HepG2 (cell line): ENCODE measurements around the gene MYRIP. TPM values are rescaled to one million over a fixed set of nuclear protein-coding genes. Genes with fewer than 3 reads are reported as not detected.

Experiments
- ATAC-seq: fragments of 200-7000 bp; cut with Tn5 transposase; 3 replicates; pipeline ENCODE4 v1.9.1; 2020; ENCODE audit warnings: mild to moderate bottlenecking, moderate library complexity
- BruUV-seq: library from RNA; stranded (reverse); fragments of 400-500 nt; replicated peaks from 2 replicates; lab custom pipeline; 2021; lab: Mats Ljungman, UMichigan
- CTCF ChIA-PET: fragments of 300-600 bp; formaldehyde crosslinking; extraction: SDS; loops from one replicate; lab custom pipeline; 2021; ENCODE audit warnings: low total read pairs, inconsistent platforms, low intra/inter-chr PET ratio; lab: Yijun Ruan, JAX
- POLR2A ChIA-PET: fragments of 350-600 bp; sonication (Branson Sonifier 250); formaldehyde crosslinking; loops from one replicate; lab custom pipeline; 2020; ENCODE audit warnings: antibody characterized with exemption, inconsistent platforms; lab: Yijun Ruan, JAX
- DNase-seq: peaks from one replicate; pipeline ENCODE4 v3.0.0-alpha.2; 2015; ENCODE audit warnings: low spot score
- FAIRE-seq: peaks from 3 replicates; lab custom pipeline; 2011; peaks lifted over from hg19 to GRCh38; lab: Jason Lieb, UNC
- H2AFZ ChIP-seq: one replicate; pipeline ENCODE4 v1.6.1; 2011; ENCODE audit warnings: low read length, inconsistent platforms
- H3K27ac ChIP-seq: fragments of 300-600 bp; 3 replicates; pipeline ENCODE4 v1.8.0; 2011; ENCODE audit warnings: mixed run types, mild to moderate bottlenecking, mixed read lengths, low read length, inconsistent platforms; ENCODE audit not compliant: insufficient read depth; ENCODE audit errors: extremely low read length
- H3K27me3 ChIP-seq, 2 experiments: fragments of 200-600 bp in 1 of 2; 2 replicates in 1 of 2; 3 replicates in 1 of 2; pipeline versions ENCODE4 v1.6.0 to v1.8.0; 2011; ENCODE audit warnings: low read length in 2 of 2, mild to moderate bottlenecking in 2 of 2, moderate library complexity in 2 of 2, inconsistent platforms in 1 of 2; ENCODE audit not compliant: insufficient read depth in 2 of 2, control insufficient read depth in 1 of 2
- H3K36me3 ChIP-seq, 2 experiments: fragments of 200-600 bp in 1 of 2; replicated peaks in 1 of 2; 2 replicates in 1 of 2; 3 replicates in 1 of 2; pipeline versions ENCODE4 v1.5.1 to v1.8.0; 2011; ENCODE audit warnings: low read length in 2 of 2, inconsistent platforms in 1 of 2; ENCODE audit not compliant: insufficient read depth in 2 of 2, control insufficient read depth in 1 of 2
- H3K4me1 ChIP-seq: 2 replicates; pipeline ENCODE4 v1.5.1; 2012; ENCODE audit warnings: low read length, inconsistent platforms; ENCODE audit not compliant: insufficient read depth
- H3K4me2 ChIP-seq: 2 replicates; pipeline ENCODE4 v1.6.0; 2011; ENCODE audit warnings: low read depth, low read length, inconsistent platforms
- H3K4me3 ChIP-seq, 3 experiments: fragments of 200-600 bp in 1 of 3; sonication (generic), shearing (Covaris generic) in 1 of 3; replicated peaks in 1 of 3; 2 replicates each; pipeline ENCODE4 v1.5.1; 2011 to 2016; ENCODE audit warnings: low read length in 3 of 3, inconsistent platforms in 2 of 3, low read depth in 2 of 3, mild to moderate bottlenecking in 2 of 3, control low read depth in 1 of 3, mixed read lengths in 1 of 3; ENCODE audit not compliant: insufficient read depth in 1 of 3
- H3K79me2 ChIP-seq: one replicate; pipeline ENCODE4 v1.6.1; 2011; ENCODE audit warnings: low read length, inconsistent platforms; ENCODE audit not compliant: insufficient read depth
- H3K9ac ChIP-seq: 2 replicates; pipeline ENCODE4 v1.6.0; 2011; ENCODE audit warnings: mild to moderate bottlenecking, low read depth, low read length, inconsistent platforms; ENCODE audit not compliant: insufficient read depth
- H3K9me3 ChIP-seq: 2 replicates; pipeline ENCODE4 v1.5.1; 2012; ENCODE audit warnings: mild to moderate bottlenecking, low read length
- H4K20me1 ChIP-seq: 2 replicates; pipeline ENCODE4 v1.6.0; 2011; ENCODE audit warnings: inconsistent platforms, mild to moderate bottlenecking, low read length, moderate library complexity; ENCODE audit not compliant: insufficient read depth
- FOSL1 ChIP-seq: sonication (generic); formaldehyde crosslinking; IDR thresholded peaks from 2 replicates; pipeline ENCODE4 v1.9.0; 2021; ENCODE audit warnings: missing genetic modification reagents, borderline replicate concordance
- NCOA1 ChIP-seq: sonication (generic); formaldehyde crosslinking; IDR thresholded peaks from 2 replicates; pipeline ENCODE4 v1.9.0; 2021; ENCODE audit warnings: missing genetic modification reagents
- NFKBIZ ChIP-seq: IDR thresholded peaks from 2 replicates; pipeline ENCODE4 v1.6.1; 2018; ENCODE audit warnings: missing genetic modification reagents, missing compliant biosample characterization
- NR3C1 ChIP-seq: sonication (generic); formaldehyde crosslinking; IDR thresholded peaks from 2 replicates; pipeline ENCODE4 v1.4.0; 2020; ENCODE audit warnings: missing genetic modification reagents
- PPARG ChIP-seq: conservative IDR thresholded peaks from 2 replicates; pipeline ENCODE4 v1.6.1; 2016; ENCODE audit warnings: missing biosample characterization, missing genetic modification reagents
- SETDB1 ChIP-seq: sonication (generic); formaldehyde crosslinking; IDR thresholded peaks from 2 replicates; pipeline ENCODE4 v1.5.1; 2020; ENCODE audit warnings: missing genetic modification reagents, mild to moderate bottlenecking, borderline replicate concordance
- TMF1 ChIP-seq: sonication (generic); formaldehyde crosslinking; IDR thresholded peaks from 2 replicates; pipeline ENCODE4 v1.8.1; 2022; ENCODE audit warnings: low read depth, missing genetic modification reagents
- ZMYM2 ChIP-seq: sonication (generic); formaldehyde crosslinking; IDR thresholded peaks from 2 replicates; pipeline ENCODE4 v1.8.0; 2022; ENCODE audit warnings: mild to moderate bottlenecking, missing genetic modification reagents
- ZNF17 ChIP-seq: sonication (generic); formaldehyde crosslinking; IDR thresholded peaks from 2 replicates; pipeline ENCODE4 v1.5.0; 2020; ENCODE audit warnings: mild to moderate bottlenecking, missing genetic modification reagents
- ZNF230 ChIP-seq: sonication (generic); formaldehyde crosslinking; IDR thresholded peaks from 2 replicates; pipeline ENCODE4 v1.4.0; 2020; ENCODE audit warnings: mild to moderate bottlenecking, missing genetic modification reagents
- ZNF335 ChIP-seq: sonication (generic); formaldehyde crosslinking; IDR thresholded peaks from 2 replicates; pipeline ENCODE4 v1.4.0; 2020; ENCODE audit warnings: missing genetic modification reagents
- ZNF33A ChIP-seq: sonication (generic); formaldehyde crosslinking; IDR thresholded peaks from 2 replicates; pipeline ENCODE4 v1.5.1; 2020; ENCODE audit warnings: missing genetic modification reagents, mild to moderate bottlenecking, moderate library complexity, borderline replicate concordance
- ZNF484 ChIP-seq: sonication (generic); formaldehyde crosslinking; IDR thresholded peaks from 2 replicates; pipeline ENCODE4 v1.5.1; 2020; ENCODE audit warnings: mild to moderate bottlenecking, low read depth, missing genetic modification reagents, borderline replicate concordance
- ZNF556 ChIP-seq: sonication (generic); formaldehyde crosslinking; IDR thresholded peaks from 2 replicates; pipeline ENCODE4 v1.4.0; 2020; ENCODE audit warnings: mild to moderate bottlenecking, missing genetic modification reagents, borderline replicate concordance
- WGBS: methylation state at CpG from one replicate; pipeline ENCODE4 v1.1.6; 2017; ENCODE audit warnings: low lambda C conversion rate; 5-methylcytosine and 5-hydroxymethylcytosine counted together
- in situ Hi-C: cut with HindIII; loops from 2 replicates; pipeline ENCODE4 v1.10.0; 2017; ENCODE audit warnings: low pct_unique_long_range_greater_than_20kb; ENCODE audit not compliant: extremely low pct_ligation_motif_present
- intact Hi-C: fragments of 100-400 bp; cut with micrococcal nuclease; formaldehyde crosslinking; loops from one replicate; pipeline ENCODE4 v1.10.0; 2022; ENCODE audit not compliant: unreplicated experiment
- polyA plus RNA-seq, 8 experiments: library from polyadenylated mRNA; depleted of rRNA in 3 of 8; stranded (reverse) in 7 of 8; unstranded in 1 of 8; fragments of >200 nt; fragmentation: Illumina TruSeq in 4 of 8; extraction: Trizol in 4 of 8; gene quantifications; 2 replicates each; pipeline versions ENCODE4 v1.2.1 to v1.2.3, GENCODE V29; 2011 to 2016; ENCODE audit warnings: low read depth in 4 of 8, missing spikeins in 1 of 8, mixed read lengths in 1 of 8; ENCODE audit not compliant: insufficient read depth in 1 of 8
- total RNA-seq, 5 experiments: library from RNA; depleted of rRNA; stranded (reverse); fragments of >200 nt; fragmentation: Illumina TruSeq; extraction: Trizol; gene quantifications; 2 replicates each; pipeline ENCODE4 v1.2.3, GENCODE V29; 2016; ENCODE audit warnings: low read depth in 1 of 5
- TF ChIP-seq, protein P1 (sequence below): sonication (generic); formaldehyde crosslinking; IDR thresholded peaks from 2 replicates; pipeline ENCODE4 v1.4.0; 2020; ENCODE audit warnings: missing genetic modification reagents, borderline replicate concordance

The MYRIP gene
- total and polyA plus RNA-seq, 2 of the 13 experiments (the other 11 are each of a cell fraction or from before 2014, with no cell fraction given), result 0.64 to 0.84 TPM

DNA sequence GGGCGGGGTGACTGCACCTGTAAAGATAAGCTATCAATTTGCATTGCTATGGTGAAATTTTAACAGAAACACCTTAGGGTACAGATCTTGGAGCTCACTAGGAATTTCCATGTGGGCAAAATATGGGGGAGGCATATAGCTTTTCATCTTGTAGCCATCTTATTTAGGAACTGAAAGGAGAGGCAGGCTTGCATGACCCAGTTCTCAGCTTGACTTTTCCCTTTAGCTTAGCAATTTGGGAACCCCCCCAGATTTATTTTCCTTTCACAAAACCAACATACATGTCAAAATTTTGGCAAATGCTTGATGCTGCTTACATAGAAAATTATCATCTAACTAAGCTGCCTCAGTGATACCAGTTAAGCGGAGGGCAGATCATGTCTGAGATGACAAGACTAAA is 445.1 kb downstream of the MYRIP start:
- Histone ChIP-seq H3K9me3 (no peaks in the 10 kb centered on the region), H3K4me1 (no peaks in the 10 kb centered on the region), H3K4me3 (no peak overlapping the region), H3K9ac (no peak overlapping the region), H3K4me2 (no peak overlapping the region), H3K36me3 (no peaks in the 10 kb centered on the region), H4K20me1 (no peaks in the 10 kb centered on the region), H3K27ac (no peak overlapping the region), H2AFZ (no peak overlapping the region), H3K79me2 (no peaks in the 10 kb centered on the region), H3K27me3 (no peaks in the 10 kb centered on the region)
- BruUV-seq, result no TSS peak
- 73% methylated on average over 2 of the region's 2 CpGs for WGBS
- intact Hi-C loops (no loop called here), in situ Hi-C loops (no loop called here)
- no peak for ATAC-seq
- ChIA-PET CTCF (no interaction called here), POLR2A (no interaction called here)
- TF ChIP-seq NFKBIZ (CRISPR knock-in tag) (no peak), ZMYM2 (CRISPR knock-in tag) (no peak)
- no peak for FAIRE-seq
- DNase-seq, result no peak

DNA sequence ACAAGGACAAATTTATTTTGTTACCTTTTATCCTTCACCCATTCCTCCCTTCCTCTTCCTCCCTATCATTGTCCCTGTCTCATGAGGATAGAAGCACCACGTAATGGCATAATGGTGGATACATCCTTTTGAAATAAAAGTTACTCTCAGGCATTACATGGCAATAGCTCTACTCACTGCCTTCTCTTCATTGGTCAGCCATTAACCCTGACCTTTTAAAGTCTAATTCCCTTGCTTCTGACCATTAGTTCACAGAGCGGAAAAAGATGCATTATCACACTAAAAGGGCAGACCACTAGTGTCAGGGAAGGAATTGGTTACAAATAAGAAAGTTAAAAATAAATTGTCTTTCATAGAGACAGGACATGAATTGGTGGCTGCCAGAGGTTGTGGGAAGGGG is 445.5 kb downstream of the MYRIP start:
- H3K9me3 ChIP-seq, result no peaks in the 10 kb centered on the region
- no peaks in the 10 kb centered on the region for H3K27me3 ChIP-seq
- H3K36me3 ChIP-seq, result no peaks in the 10 kb centered on the region
- 82% methylated on average over 2 of the region's 2 CpGs for WGBS
- BruUV-seq, result no TSS peak
- no peak overlapping the region for H2AFZ ChIP-seq
- POLR2A ChIA-PET, result no interaction called here
- DNase-seq, result no peak
- TF ChIP-seq, protein P1, sequence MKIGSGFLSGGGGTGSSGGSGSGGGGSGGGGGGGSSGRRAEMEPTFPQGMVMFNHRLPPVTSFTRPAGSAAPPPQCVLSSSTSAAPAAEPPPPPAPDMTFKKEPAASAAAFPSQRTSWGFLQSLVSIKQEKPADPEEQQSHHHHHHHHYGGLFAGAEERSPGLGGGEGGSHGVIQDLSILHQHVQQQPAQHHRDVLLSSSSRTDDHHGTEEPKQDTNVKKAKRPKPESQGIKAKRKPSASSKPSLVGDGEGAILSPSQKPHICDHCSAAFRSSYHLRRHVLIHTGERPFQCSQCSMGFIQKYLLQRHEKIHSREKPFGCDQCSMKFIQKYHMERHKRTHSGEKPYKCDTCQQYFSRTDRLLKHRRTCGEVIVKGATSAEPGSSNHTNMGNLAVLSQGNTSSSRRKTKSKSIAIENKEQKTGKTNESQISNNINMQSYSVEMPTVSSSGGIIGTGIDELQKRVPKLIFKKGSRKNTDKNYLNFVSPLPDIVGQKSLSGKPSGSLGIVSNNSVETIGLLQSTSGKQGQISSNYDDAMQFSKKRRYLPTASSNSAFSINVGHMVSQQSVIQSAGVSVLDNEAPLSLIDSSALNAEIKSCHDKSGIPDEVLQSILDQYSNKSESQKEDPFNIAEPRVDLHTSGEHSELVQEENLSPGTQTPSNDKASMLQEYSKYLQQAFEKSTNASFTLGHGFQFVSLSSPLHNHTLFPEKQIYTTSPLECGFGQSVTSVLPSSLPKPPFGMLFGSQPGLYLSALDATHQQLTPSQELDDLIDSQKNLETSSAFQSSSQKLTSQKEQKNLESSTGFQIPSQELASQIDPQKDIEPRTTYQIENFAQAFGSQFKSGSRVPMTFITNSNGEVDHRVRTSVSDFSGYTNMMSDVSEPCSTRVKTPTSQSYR (CRISPR knock-in tag), result no peak
- no peak for TF ChIP-seq SETDB1
- TF ChIP-seq ZNF335 (CRISPR knock-in tag), result no peak
- no peak for TF ChIP-seq NR3C1
- no peak for TF ChIP-seq FOSL1 (CRISPR knock-in tag)
- no peak for TF ChIP-seq PPARG (CRISPR knock-in tag)
- TF ChIP-seq ZNF556 (CRISPR knock-in tag), result no peak
- no peak for TF ChIP-seq ZNF484 (CRISPR knock-in tag)
- no peak for TF ChIP-seq TMF1 (CRISPR knock-in tag)
- no peak for TF ChIP-seq ZNF230 (CRISPR knock-in tag)
- no peak for TF ChIP-seq NCOA1 (CRISPR knock-in tag)
- TF ChIP-seq ZNF33A (CRISPR knock-in tag), result no peak
- no peak for TF ChIP-seq ZNF17 (CRISPR knock-in tag)
- no peak overlapping the region for H3K4me3 ChIP-seq
- H4K20me1 ChIP-seq, result no peaks in the 10 kb centered on the region
- H3K4me1 ChIP-seq, result no peaks in the 10 kb centered on the region
- H3K27ac ChIP-seq, result no peak overlapping the region
- FAIRE-seq, result no peak
- H3K4me2 ChIP-seq, result no peak overlapping the region
- CTCF ChIA-PET, result no interaction called here
- intact Hi-C loops, result no loop called here
- H3K9ac ChIP-seq, result no peak overlapping the region
- no peaks in the 10 kb centered on the region for H3K79me2 ChIP-seq
- in situ Hi-C loops, result no loop called here
- ATAC-seq, result no peak
